ENCODE data around the gene ZNF609.
A peak's percentile ranks its signal among the peaks of the same experiment; 100 is the strongest.

The ZNF609 gene

DNA sequence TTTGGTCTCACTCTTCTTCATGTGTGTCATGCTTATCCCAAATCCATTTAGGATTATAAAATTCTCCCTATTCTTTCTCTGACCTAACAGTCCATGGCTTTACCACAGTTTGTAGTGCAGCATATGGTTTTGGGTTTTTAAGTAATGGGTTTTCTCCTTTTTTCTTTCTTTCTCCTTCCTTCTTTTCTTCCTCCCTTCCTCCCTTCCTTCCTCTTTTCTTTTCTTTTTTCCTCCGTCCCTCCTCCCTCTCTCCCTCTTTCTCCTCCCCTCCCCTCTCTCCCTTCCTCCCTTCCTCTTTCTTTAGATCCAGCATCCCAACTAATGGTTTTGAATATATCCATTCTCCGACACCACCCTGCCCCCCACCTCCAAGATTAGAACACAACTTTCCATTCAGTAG is 196.1 kb downstream of the ZNF609 start:
- DNase-seq: no peak

DNA sequence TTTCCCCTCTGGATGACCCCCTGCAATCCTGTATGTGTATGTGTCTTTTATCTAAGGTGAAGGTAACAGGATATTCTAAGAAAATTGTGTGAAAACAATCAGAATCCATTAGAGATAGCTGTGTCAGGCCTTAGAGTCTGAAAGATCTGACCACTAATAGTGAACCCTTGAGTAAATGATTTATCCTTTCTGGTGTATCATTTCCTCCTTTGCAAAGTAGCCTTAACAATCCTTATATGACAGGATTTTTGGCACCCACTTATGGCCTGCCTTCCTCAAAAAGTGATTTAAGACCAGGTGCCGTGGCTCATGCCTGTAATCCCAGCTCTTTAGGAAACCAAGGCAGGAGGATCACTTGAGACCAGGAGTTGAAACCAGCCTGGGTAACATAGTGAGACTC is 204.8 kb downstream of the ZNF609 start:
- no peak for DNase-seq

DNA sequence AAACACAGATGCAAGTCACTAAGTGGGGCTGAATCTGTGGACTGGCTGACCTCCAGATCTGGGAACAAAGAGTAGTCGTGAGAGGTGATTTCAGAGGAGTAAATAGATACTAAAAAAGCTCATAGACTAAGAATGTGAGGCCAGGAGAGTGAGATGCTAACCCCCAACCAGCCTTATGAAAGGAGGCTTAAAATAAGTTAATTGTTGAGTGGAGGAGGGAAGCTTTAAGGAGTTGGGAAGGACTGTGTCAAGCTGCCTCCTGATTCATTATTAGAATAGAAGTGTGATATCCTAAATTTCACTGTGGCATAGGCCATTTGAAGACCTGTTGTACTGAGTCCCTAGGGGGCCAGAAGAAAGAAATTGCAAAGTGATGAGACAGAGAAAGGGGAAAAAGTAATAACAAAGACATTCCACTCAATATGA is 207.4 kb downstream of the ZNF609 start:
- DNase-seq: no peak

DNA sequence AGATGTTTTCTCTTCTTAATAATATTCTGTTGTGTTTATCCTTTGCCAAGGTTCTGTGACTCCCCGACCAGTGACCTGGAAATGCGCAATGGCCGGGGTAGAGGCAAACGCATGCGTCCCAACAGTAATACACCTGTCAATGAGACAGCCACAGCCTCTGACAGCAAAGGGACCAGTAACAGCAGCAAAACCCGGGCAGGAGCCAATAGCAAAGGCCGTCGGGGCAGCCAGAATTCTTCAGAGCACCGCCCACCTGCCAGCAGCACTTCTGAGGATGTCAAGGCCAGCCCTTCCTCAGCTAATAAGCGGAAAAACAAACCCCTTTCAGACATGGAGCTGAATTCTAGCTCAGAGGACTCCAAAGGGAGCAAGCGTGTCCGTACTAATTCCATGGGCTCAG is 213.5 kb downstream of the ZNF609 start:
- DNase-seq: no peak

DNA sequence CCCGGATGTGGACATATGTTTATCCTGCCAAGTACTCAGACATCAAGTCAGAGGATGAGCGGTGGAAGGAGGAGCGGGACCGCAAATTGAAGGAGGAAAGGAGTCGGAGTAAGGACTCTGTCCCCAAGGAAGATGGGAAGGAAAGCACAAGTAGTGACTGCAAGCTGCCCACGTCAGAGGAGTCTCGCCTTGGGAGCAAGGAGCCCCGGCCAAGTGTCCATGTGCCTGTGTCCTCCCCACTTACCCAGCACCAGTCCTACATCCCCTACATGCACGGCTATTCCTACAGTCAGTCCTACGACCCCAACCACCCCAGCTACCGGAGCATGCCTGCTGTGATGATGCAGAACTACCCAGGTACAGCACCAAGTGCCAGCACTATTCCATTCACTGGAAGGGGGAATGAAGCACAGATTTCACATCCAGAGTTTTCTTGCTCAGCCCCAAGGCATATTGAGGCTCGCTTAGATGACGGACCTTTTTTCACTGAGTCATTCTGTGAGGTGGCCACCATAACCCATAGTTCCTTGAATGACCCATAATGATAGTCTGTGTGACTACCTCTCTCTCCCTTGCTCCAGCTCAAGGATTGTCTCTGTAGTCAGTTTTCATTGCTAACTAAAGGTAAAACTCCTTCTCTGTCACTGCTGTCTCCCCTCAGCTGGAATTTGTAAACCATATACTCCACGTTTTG is 217.9 kb downstream of the ZNF609 start:
- no peak for DNase-seq

DNA sequence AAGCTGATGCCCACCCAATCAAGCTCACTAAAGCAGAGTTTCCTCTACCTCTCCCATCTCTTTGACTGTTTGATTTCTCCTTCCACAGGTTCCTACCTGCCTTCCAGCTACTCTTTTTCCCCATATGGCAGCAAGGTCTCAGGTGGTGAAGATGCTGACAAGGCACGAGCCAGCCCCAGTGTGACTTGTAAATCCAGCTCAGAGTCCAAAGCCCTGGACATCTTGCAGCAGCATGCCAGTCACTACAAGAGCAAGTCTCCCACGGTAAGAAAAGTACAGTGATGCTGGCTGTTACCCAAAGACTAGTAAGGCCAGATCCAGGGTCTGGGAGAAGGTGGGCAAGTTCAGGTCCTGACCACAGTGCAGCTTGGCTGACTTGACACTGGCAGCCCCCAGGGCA is 219.7 kb downstream of the ZNF609 start:
- no peak for DNase-seq

DNA sequence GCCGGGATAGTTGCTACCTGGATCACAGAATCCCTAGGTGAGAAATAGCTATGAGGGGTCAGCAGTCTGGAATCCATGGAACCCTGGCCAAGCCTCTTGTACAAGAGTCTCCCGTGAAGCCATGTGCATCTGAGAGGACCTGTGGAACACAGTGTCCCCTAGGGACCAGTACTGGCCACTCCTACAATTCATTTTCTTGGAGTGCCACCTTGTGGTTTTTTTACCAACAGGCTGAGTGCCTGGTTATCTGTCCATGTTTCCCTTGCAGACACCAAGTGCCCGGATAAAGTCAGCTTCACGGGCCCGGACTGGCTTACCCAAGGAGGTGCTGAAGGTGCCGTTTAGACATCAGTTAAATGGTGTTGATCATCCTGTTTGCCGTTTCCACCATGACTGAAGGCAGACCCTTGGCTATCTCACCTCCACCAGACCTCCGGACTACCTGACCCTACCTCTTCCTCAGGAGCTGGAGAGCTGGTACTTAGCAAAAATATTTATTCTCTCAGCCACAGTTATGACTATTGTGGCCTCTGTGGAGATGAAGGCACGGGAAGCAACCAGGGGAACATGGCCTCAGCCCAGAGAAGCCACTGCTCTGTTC is 221.1 kb downstream of the ZNF609 start:
- peak; percentile 23 to 46 for DNase-seq

DNA sequence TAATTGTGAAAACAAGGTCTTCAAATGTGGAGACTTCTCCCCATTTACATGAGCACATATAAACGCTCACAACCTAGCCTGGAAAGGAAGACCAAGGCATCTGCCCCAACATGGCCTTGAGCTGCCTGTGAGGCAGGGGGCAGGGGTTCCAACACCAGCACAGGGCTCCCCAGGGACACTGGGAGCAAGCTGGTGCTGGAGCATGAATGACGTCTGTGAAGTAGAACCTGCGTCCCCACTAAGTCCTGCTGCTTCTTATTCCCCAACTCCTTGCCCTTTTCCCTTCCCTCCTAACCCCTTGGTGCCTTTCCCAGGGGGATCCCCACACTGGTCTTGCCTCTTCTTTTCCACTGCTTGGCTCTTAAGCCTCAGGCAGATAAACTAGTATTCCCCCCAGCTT is 221.9 kb downstream of the ZNF609 start:
- DNase-seq: no peak

DNA sequence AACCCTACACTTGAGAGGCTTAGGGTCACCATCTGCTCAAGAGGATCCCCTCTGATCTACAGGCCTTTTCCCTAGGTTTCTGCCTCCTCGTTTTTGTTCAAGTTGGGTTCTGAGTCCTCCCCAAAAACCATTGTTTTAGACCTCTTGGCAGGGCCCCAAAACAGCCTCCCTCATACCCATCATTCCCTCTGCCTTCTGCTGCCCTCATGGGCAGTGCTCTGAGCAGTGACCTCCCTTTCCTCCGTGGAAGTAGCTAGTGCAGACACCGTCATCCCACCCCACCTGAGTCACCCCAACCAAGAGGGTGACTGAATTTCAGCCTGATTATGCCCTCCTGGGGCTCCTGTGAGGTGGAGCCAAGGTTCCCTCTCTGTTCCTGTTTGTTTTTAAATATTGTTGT is 223.0 kb downstream of the ZNF609 start:
- DNase-seq: no peak

DNA sequence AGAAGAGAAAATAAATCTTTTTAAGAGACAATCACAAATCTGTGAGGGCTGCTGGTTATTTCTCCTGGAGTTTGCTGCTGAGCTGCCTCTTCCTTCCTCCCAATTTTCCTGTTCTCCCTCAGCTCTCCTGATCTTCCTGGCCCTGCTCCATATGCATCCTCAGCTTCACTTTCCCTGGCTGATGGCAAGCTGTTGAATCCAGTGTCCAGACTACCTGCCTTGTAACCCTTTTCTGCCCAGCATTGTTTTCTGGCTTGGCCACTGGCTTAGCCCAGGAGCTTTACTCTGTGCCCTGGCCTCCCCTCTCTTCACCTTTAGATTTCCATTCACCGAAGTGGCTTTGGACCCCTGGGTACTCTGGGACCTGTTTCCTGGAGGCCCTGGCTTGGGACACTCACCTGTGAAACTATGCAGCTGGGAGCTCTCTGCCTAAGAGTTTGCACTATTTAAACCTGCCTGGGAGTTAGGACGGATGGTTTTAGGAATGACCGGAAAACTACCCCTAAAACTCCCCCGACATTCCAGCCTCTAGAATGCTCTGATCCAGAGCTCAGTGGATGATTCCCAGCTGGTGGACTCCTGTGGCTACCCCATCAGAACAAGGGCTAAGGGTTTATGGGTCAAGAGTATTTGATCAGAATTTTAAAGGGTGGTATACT is 225.0 kb downstream of the ZNF609 start:
- no peak for DNase-seq

DNA sequence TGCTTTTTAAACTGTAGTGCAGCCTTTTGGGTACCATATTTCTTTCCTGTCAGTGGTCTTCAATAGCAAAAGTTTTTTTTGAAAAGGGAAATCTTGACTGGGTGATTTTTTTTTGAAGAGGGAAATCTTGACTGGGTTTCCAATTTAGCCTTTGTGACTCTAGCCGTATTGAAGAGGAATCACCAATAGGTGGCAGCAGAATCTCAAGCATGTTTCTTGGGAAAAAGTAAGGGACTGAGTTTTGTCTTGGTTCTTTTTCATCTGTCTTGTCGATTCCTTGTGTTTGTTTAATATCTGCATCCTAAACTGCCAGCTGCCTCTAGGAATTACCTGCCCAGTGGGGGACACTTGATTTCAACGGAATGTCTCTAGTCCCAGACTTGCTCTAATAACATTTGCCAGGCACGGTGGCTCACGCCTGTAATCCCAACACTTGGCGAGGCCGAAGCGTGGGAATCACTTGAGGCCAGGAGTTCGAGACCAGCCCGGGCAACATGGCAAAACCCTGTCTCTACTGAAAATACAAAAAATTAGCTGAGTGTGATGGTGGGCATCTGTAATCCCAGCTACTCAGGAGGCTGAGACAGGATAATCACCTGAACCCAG is 225.9 kb downstream of the ZNF609 start:
- DNase-seq: peak; percentile 66 to 76

DNA sequence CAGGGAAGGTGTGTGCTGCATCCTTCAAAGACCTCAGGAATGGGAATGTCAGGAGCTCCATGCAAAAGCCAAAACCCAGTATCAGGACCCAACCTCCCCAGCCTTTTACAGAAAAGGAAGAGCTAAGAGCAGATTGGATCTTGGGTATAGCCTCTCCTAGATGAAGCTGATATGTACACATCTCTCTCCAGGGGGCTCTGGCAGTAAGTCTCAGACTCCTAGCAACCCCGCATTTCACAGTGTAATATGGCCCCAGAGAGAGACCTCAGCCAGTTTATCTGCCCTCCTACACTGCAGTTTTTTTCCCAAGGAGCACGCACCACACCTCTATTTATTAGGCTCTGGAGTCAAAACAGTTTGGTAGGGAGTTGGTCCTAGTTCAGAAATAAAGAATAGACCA is 226.8 kb downstream of the ZNF609 start:
- no peak for DNase-seq

DNA sequence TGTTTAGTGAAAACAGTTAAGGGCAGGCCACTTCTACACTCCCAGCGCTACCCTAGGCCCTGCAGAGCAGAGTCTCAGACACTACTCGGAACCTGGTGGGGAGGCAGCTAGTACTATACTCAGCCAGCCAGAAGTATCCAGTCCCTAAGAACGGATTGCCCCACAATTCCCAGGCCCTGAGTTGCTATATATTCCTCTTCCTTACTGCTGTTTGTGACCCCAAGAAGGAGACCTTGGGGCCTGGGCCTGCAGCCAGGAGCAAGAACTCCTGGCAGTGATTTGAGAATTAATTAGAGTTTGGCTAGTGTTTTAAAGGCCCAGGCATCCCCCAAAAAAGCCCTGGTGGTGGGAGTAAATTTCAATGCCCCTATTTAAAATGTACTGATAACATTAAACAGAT is 227.3 kb downstream of the ZNF609 start:
- DNase-seq: no peak

DNA sequence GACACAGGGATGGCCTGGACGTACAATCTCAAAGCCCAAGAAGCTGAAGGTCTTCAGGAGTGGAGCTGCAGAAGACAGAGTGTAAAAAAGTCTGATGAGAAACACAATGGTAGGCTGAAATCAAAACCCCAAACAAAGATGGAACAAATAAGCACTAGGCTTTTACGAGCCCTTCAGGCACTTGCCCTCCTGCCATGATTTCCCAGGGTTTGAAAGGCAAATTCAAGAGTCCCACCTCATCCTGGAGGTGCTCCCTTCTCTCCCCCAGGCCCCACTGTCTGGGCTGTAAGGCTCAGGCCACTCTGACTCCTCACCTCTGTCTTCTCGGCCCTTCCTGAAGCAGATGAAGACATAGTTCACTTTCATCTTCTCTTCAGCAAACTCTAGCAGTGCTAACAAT is 228.4 kb downstream of the ZNF609 start:
- no peak for DNase-seq

DNA sequence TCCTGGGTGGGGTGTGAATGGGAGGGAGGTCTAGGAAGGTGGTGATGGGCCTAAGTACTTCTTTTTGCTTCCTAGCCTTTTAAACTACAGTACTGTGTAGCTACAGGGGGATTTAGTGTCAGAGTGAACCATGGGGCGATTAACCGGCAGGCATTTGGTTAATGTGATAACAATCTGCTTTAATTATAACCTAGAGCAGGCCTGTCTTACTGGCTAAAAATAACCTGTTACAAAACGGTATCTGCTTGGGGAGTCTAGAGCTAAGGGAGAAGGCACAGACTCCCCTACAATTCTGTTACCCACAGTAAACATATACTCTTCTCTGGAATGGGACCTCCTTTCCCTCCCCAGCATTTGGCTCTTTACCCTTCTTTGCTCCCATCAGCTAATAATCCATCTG is 229.6 kb downstream of the ZNF609 start:
- no peak for DNase-seq

DNA sequence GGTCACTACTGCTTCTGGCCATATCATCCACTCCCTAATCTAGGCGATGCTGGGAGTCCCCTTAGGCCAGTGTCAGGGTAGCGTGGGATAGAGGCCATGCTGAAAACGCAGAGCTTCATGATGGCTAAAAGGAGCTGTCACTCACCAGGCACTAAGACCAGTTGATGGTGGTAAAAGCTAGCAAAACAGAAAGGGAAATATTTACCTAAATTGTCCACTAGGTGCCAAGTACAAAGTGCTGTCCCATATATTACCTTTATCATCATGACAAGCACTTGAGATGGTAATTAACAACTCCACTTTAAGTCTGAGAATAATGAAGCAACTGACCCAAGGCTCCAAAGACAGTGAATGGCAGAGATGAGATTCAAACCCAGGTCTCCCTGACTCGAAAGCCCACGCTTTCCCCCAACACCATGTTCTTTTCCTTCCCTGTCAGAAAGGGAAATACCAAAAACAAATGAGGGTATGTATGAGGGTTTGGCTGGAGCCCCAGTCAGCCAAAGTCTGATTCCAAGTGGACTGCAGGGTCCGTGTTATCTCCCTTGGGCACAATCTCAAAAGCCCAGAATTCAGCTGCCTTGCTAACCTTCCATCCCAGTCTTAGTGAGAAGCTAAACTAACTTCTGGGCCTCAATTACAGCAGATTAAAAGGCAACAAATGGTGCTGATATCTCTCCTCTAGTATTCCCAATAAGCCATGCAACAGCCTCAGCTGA is 230.4 kb downstream of the ZNF609 start:
- peak; percentile 2 to 39 for DNase-seq

DNA sequence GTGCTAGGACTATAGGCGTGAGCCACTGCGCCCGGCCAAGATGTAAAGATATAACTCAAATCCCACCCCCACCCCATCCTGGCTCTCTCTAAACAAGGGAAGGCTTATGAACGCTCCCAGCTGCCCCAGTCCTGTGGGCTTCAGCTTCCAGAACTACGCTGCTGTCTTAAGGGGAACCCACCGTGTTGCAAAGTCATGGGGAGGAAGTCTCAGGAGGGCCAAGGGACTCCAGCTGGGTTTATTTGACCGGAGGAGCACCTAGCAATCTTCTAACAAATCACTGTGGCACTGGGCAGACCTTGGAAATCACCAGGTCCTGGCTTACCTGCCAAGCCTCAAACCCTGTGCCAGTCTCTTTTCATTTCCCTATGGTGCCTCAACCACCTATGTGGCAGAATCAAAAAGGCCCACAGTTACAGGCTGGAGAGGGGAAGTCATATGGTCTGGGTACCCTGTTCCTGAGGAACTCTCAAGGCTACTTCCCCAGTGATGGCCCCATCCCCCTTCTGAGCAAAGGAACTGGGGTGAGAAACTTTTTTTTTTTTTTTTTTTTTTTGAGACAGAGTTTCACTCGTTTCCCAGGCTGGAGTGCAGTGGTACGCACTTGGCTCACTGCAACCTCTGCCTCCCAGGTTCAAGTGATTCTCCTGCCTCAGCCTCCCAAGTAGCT is 231.7 kb downstream of the ZNF609 start:
- peak; percentile 48 to 55 for DNase-seq

DNA sequence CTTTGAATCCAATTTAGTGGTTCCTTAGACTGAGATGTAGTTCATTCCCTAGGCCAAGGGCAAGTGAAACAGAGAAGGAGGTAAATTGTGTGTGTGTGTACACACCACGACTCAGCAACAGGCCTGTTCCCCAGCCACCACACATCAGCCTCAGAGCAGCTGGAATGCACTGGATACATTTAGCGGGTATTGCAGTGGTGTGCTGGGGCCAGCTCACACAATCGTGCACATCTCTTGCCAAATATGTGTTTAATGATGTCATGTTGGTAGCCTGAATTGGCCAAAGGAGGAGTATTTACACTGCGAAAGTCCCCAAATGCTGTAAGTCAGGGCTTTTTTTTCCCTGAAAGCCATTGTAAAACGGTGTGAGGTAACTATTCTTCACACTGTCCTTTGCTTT is 232.8 kb downstream of the ZNF609 start:
- no peak for DNase-seq

DNA sequence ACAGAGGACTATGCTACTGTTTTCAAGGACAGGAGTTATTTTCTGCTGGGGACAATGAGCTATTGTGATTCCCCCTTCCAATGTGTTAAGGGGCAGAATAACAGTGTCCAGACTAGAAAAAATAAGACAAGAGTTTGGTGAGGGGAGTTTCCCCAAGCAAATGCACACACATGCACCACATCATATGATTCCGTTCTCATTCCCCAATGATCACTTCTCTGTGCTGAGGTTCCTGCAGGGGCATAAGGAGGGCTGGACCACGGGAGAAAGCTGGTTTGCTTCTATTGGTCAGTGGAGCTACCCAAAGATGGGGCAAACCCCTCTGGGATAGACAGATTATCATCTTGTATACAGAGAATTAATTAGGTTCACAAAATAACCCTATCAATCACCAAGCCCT is 234.4 kb downstream of the ZNF609 start:
- no peak for DNase-seq

DNA sequence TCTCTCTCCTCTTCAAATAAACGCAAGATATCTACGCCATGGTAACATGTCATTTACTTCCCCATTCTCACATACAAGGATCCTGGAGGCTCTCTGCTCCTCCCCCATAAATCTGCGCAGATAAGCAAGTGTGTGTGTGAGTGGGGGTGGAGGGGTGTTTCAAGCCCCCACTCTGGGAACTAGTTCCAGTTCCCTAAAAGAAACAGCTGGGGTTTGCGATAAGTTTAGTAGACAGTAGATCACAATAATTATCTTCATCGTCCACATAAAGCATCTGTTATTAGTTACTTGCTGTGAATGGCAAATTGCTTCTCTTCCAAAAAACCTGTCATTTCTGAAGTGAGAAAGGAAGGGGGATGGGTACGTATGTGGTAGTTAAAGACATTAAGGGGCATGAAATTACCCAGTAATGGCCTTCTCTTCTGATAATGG is 235.2 kb downstream of the ZNF609 start:
- peak; percentile 90 to 91 for DNase-seq

DNA sequence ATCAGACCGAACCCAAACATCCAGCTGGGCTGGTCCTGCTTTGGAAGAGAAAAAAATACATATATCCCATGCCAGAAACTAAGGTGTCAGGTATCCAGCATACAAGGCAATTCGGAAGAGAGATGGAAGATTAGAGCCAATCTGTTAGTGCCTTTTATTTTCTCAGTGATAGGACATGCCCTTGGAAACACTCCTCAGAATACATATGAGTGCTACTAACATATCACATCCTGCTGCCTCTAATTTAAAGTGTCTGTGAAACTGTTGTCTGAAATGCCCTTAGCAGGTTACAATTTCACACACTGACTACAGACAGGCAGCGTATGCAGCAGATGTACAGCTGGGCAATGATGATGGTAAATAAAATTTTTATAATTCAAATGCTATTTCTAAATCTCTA is 236.1 kb downstream of the ZNF609 start:
- no peak for DNase-seq

DNA sequence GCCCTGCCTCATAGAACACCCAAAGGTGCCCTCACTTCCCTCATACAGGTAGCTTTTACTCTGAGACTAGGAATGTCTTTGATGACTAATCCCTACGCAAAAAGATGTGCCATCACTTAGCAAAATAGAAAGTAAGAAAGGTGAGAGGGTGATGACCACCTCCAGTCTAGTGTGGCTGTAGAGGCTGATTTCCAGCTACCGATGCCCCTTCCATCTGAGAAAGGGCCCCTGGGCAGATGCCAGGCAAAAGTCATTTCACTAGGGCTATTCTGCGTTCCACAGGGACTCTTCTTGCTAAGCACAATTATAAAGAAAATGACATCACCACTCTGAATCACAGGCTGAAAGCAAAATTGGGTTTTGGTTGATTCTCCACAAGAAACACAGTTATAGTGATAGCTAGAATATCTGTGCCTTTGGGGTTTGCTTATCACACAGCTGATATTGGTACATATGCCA is 237.6 kb downstream of the ZNF609 start:
- DNase-seq: no peak

DNA sequence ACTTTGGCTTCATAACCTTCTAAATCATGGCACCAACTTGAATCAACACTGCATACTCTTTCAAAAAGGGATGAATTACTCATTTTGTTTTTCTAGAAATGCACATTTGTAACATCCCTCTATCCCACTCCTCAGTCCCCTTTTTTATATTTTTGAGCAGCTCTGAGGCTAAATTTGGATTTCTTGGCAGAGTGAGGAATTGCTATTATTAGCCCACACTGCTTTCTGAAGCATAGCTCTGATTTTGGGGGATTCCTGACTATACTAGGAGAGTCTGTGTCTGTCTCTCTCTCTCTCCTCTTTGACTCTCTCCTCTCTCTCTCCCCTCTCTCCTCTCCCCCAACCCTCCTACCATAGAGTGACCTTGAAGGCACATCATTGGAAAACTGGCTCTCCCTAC is 238.4 kb downstream of the ZNF609 start:
- DNase-seq: no peak
